Activated CD8-positive, alpha-beta T cell treated with anti-CD3 and anti-CD28 coated beads, Interleukin-2, amount 10 ng/mL, durations not matched to agents 7 days and 5 days (primary cell): ENCODE results near the gene GALNT15. TPM values are rescaled to one million over a fixed set of nuclear protein-coding genes. Genes with fewer than 3 reads are reported as not detected.

Source experiments
- ATAC-seq: fragments of 150-1000 bp; cut with Tn5 transposase; one replicate; pipeline ENCODE4 v1.10.0; 2021; ENCODE audit warnings: moderate library complexity
- CTCF ChIA-PET: fragments of 350-600 bp; sonication (Branson Sonifier 250); formaldehyde crosslinking; loops from one replicate; lab custom pipeline; 2021; ENCODE audit warnings: antibody characterized with exemption; lab: Charles Lee
- POLR2A ChIA-PET: fragments of 350-600 bp; sonication (Branson Sonifier 250); formaldehyde crosslinking; loops from one replicate; lab custom pipeline; 2021; ENCODE audit warnings: antibody characterized with exemption; lab: Charles Lee
- DNase-seq: peaks from one replicate; pipeline ENCODE4 v3.0.0-alpha.2; 2020
- H3K27ac Mint-ChIP-seq: one replicate; pipeline ENCODE4 v1.8.0; 2021; ENCODE audit warnings: mild to moderate bottlenecking, mixed read lengths
- H3K27me3 Mint-ChIP-seq: one replicate; pipeline ENCODE4 v1.8.0; 2021; ENCODE audit warnings: low read depth, mixed read lengths
- H3K36me3 Mint-ChIP-seq: one replicate; pipeline ENCODE4 v1.8.0; 2021; ENCODE audit warnings: low read depth, mixed read lengths
- H3K4me1 Mint-ChIP-seq: one replicate; pipeline ENCODE4 v1.8.0; 2021; ENCODE audit warnings: low read depth, mixed read lengths
- H3K4me3 Mint-ChIP-seq: one replicate; pipeline ENCODE4 v1.8.0; 2021; ENCODE audit warnings: mild to moderate bottlenecking, mixed read lengths
- H3K9me3 Mint-ChIP-seq: one replicate; pipeline ENCODE4 v1.8.0; 2022; ENCODE audit warnings: mixed read lengths; ENCODE audit not compliant: insufficient read depth
- total RNA-seq, 2 experiments: library from RNA; stranded (reverse); gene quantifications; one replicate each; pipeline ENCODE4 v1.2.3, GENCODE V29; 2021

The GALNT15 gene
- total RNA-seq, 2 experiments from 2014 or later = not detected

GRCh38 chr3:16234281-16234680 lies 59.8 kb downstream of the GALNT15 start:
- H3K4me1 Mint-ChIP-seq = no peaks in the 10 kb centered on the region
- peaks cover 6% of the 10 kb centered on the region for H3K27me3 Mint-ChIP-seq
- ATAC-seq (no peak), DNase-seq (no peak)
- ChIA-PET POLR2A (no interaction called here), CTCF (no interaction called here)
- no peak overlapping the region for H3K27ac Mint-ChIP-seq
- no peaks in the 10 kb centered on the region for H3K36me3 Mint-ChIP-seq
- no peaks in the 10 kb centered on the region for H3K9me3 Mint-ChIP-seq
- no peak overlapping the region for H3K4me3 Mint-ChIP-seq

- peaks cover 5% of the 10 kb centered on the region for H3K4me1 Mint-ChIP-seq
- H3K27ac Mint-ChIP-seq = no peak overlapping the region
- H3K27me3 Mint-ChIP-seq = peaks cover 4% of the 10 kb centered on the region
- no peak overlapping the region for H3K4me3 Mint-ChIP-seq
- DNase-seq (no peak), ATAC-seq (no peak)
- CTCF ChIA-PET = interaction anchor here (1.0 kb wide), 1 partner anchor 12 kb away, joined by 3 read pairs; no protein-coding TSS in a partner anchor
- POLR2A ChIA-PET = no interaction called here
- H3K36me3 Mint-ChIP-seq = no peaks in the 10 kb centered on the region
- no peaks in the 10 kb centered on the region for H3K9me3 Mint-ChIP-seq
Measured at GRCh38 chr3:16236030-16236639, 61.7 kb downstream of the GALNT15 start.

- H3K4me1 Mint-ChIP-seq = peaks cover 5% of the 10 kb centered on the region
- DNase-seq = no peak
- ChIA-PET POLR2A (no interaction called here), CTCF (no interaction called here)
- no peak for ATAC-seq
- H3K4me3 Mint-ChIP-seq = no peak overlapping the region
- H3K36me3 Mint-ChIP-seq = no peaks in the 10 kb centered on the region
- H3K9me3 Mint-ChIP-seq = no peaks in the 10 kb centered on the region
- peaks cover 3% of the 10 kb centered on the region for H3K27me3 Mint-ChIP-seq
- H3K27ac Mint-ChIP-seq = no peak overlapping the region
Measured at GRCh38 chr3:16236856-16237393, 62.4 kb downstream of the GALNT15 start.

GRCh38 chr3:16239086-16239770 lies 64.7 kb downstream of the GALNT15 start:
- H3K27ac Mint-ChIP-seq = no peak overlapping the region
- ChIA-PET CTCF (no interaction called here), POLR2A (no interaction called here)
- no peak overlapping the region for H3K4me3 Mint-ChIP-seq
- DNase-seq = no peak
- no peak for ATAC-seq
- H3K27me3 Mint-ChIP-seq = peaks cover 3% of the 10 kb centered on the region
- H3K9me3 Mint-ChIP-seq = no peaks in the 10 kb centered on the region
- no peaks in the 10 kb centered on the region for H3K36me3 Mint-ChIP-seq
- peaks cover 9% of the 10 kb centered on the region for H3K4me1 Mint-ChIP-seq

GRCh38 chr3:16239780-16240179 lies 65.3 kb downstream of the GALNT15 start:
- POLR2A ChIA-PET = no interaction called here
- Mint-ChIP-seq H3K4me3 (no peak overlapping the region), H3K4me1 (peaks cover 9% of the 10 kb centered on the region), H3K27ac (no peak overlapping the region), H3K27me3 (peaks cover 3% of the 10 kb centered on the region), H3K9me3 (no peaks in the 10 kb centered on the region), H3K36me3 (no peaks in the 10 kb centered on the region)
- ATAC-seq (no peak), DNase-seq (no peak)
- CTCF ChIA-PET = no interaction called here

GRCh38 chr3:16240229-16241023 lies 65.9 kb downstream of the GALNT15 start:
- Mint-ChIP-seq H3K4me3 (no peak overlapping the region), H3K36me3 (no peaks in the 10 kb centered on the region), H3K27me3 (peaks cover 3% of the 10 kb centered on the region), H3K27ac (no peak overlapping the region), H3K4me1 (peaks cover 9% of the 10 kb centered on the region), H3K9me3 (no peaks in the 10 kb centered on the region)
- ATAC-seq (no peak), DNase-seq (no peak)
- POLR2A ChIA-PET = no interaction called here
- CTCF ChIA-PET = no interaction called here

GRCh38 chr3:16241225-16241624 lies 66.7 kb downstream of the GALNT15 start:
- ChIA-PET POLR2A (no interaction called here), CTCF (no interaction called here)
- Mint-ChIP-seq H3K9me3 (no peaks in the 10 kb centered on the region), H3K4me1 (peaks cover 9% of the 10 kb centered on the region), H3K27me3 (peaks cover 3% of the 10 kb centered on the region), H3K27ac (no peak overlapping the region), H3K4me3 (no peak overlapping the region), H3K36me3 (no peaks in the 10 kb centered on the region)
- ATAC-seq = no peak
- DNase-seq = no peak

- H3K27me3 Mint-ChIP-seq = peaks cover 3% of the 10 kb centered on the region
- H3K4me3 Mint-ChIP-seq = no peak overlapping the region
- POLR2A ChIA-PET = no interaction called here
- no peaks in the 10 kb centered on the region for H3K36me3 Mint-ChIP-seq
- no peak overlapping the region for H3K27ac Mint-ChIP-seq
- H3K4me1 Mint-ChIP-seq = peaks cover 14% of the 10 kb centered on the region
- no peaks in the 10 kb centered on the region for H3K9me3 Mint-ChIP-seq
- CTCF ChIA-PET = interaction anchor here (1.4 kb wide), 1 partner anchor 193 kb away, joined by 7 read pairs; no protein-coding TSS in a partner anchor
- DNase-seq = no peak
- ATAC-seq = no peak
Measured at GRCh38 chr3:16242177-16242576, 67.7 kb downstream of the GALNT15 start.

- CTCF ChIA-PET = interaction anchor here (0.7 to 1.9 kb wide), 5 partner anchors 9 to 195 kb away, joined by 3 to 12 read pairs (median 3); no protein-coding TSS in a partner anchor
- Mint-ChIP-seq H3K4me1 (peaks cover 16% of the 10 kb centered on the region), H3K27me3 (peaks cover 3% of the 10 kb centered on the region), H3K36me3 (no peaks in the 10 kb centered on the region), H3K9me3 (no peaks in the 10 kb centered on the region), H3K27ac (no peak overlapping the region), H3K4me3 (no peak overlapping the region)
- ATAC-seq (no peak), DNase-seq (no peak)
- POLR2A ChIA-PET = interaction anchor here (0.6 kb wide), 1 partner anchor 169 kb away, joined by 5 read pairs; no protein-coding TSS in a partner anchor
Measured at GRCh38 chr3:16243706-16244490, 69.4 kb downstream of the GALNT15 start.

- Mint-ChIP-seq H3K4me1 (peaks cover 15% of the 10 kb centered on the region), H3K36me3 (no peaks in the 10 kb centered on the region), H3K9me3 (no peaks in the 10 kb centered on the region), H3K4me3 (no peak overlapping the region), H3K27me3 (peaks cover 3% of the 10 kb centered on the region), H3K27ac (no peak overlapping the region)
- ChIA-PET POLR2A (no interaction called here), CTCF (interaction anchor here (0.8 to 1.6 kb wide), 3 partner anchors 35 to 196 kb away, joined by 4 to 5 read pairs (median 4); no protein-coding TSS in a partner anchor)
- ATAC-seq (no peak), DNase-seq (no peak)
Measured at GRCh38 chr3:16245609-16246008, 71.1 kb downstream of the GALNT15 start.
